Neural cell (in vitro differentiated cells): ENCODE data around the gene PODNL1. TPM values are rescaled to one million over a fixed set of nuclear protein-coding genes. Genes with fewer than 3 reads are reported as not detected.

ENCODE experiments used
- H2AFZ ChIP-seq: fragments of 200-600, 300-800 bp; sonication (generic), shearing (Covaris generic); 2 replicates; pipeline ENCODE4 v1.6.0; 2014; ENCODE audit warnings: low read depth, mild to moderate bottlenecking, antibody characterized with exemption, low read length, moderate library complexity
- H3F3A ChIP-seq: fragments of 200-600 bp; shearing (Covaris generic); 2 replicates; pipeline ENCODE4 v1.6.1; 2016; ENCODE audit warnings: mild to moderate bottlenecking, moderate library complexity, mixed read lengths, antibody characterized with exemption, low read length; ENCODE audit not compliant: insufficient read depth, poor library complexity, severe bottlenecking
- H3K27ac ChIP-seq: fragments of 200-600, 300-800 bp; sonication (generic), shearing (Covaris generic); 2 replicates; pipeline ENCODE4 v1.5.1; 2014; ENCODE audit warnings: mild to moderate bottlenecking, low read length, moderate library complexity
- H3K27me3 ChIP-seq: fragments of 300-800, 200-600 bp; sonication (generic), shearing (Covaris generic); 2 replicates; pipeline ENCODE4 v1.6.0; 2014; ENCODE audit warnings: mild to moderate bottlenecking, low read depth, low read length, moderate library complexity; ENCODE audit not compliant: insufficient read depth
- H3K36me3 ChIP-seq: fragments of 300-800, 200-600 bp; sonication (generic), shearing (Covaris generic); 2 replicates; pipeline ENCODE4 v1.5.1; 2014; ENCODE audit warnings: mild to moderate bottlenecking, antibody characterized with exemption, low read length, moderate library complexity; ENCODE audit not compliant: insufficient read depth
- H3K4me2 ChIP-seq: fragments of 300-800, 200-600 bp; sonication (generic), shearing (Covaris generic); 2 replicates; pipeline ENCODE4 v1.6.0; 2014; ENCODE audit warnings: mild to moderate bottlenecking, low read length
- H3K4me3 ChIP-seq: fragments of 300-800, 200-600 bp; sonication (generic), shearing (Covaris generic); 2 replicates; pipeline ENCODE4 v1.5.1; 2014; ENCODE audit warnings: mild to moderate bottlenecking, low read length, moderate library complexity
- H3K79me2 ChIP-seq: fragments of 200-600 bp; shearing (Covaris generic); replicated peaks from 2 replicates; pipeline ENCODE4 v1.6.0; 2014; ENCODE audit warnings: mild to moderate bottlenecking, low read length, moderate library complexity; ENCODE audit not compliant: insufficient read depth
- H3K9ac ChIP-seq: fragments of 300-800, 200-600 bp; sonication (generic), shearing (Covaris generic); 2 replicates; pipeline ENCODE4 v1.6.1; 2016; ENCODE audit warnings: mild to moderate bottlenecking, low read length, mixed read lengths
- H3K9me2 ChIP-seq: fragments of 200-600 bp; shearing (Covaris generic); 2 replicates; pipeline ENCODE4 v1.6.1; 2016; ENCODE audit warnings: mild to moderate bottlenecking, low read length, mixed read lengths; ENCODE audit not compliant: insufficient read depth
- H3K9me3 ChIP-seq: fragments of 200-600, 300-800 bp; sonication (generic), shearing (Covaris generic); 2 replicates; pipeline ENCODE4 v1.6.1; 2016; ENCODE audit warnings: mild to moderate bottlenecking, mixed run types, low read length, moderate library complexity, mixed read lengths
- H4K20me1 ChIP-seq: fragments of 200-600 bp; shearing (Covaris generic); 2 replicates; pipeline ENCODE4 v1.6.1; 2016; ENCODE audit warnings: mild to moderate bottlenecking, mixed run types; ENCODE audit not compliant: insufficient read depth
- CTCF ChIP-seq: fragments of 450-650 bp; IDR thresholded peaks from 2 replicates; pipeline ENCODE4 v1.5.1; 2014; ENCODE audit warnings: antibody characterized with exemption, mild to moderate bottlenecking, moderate library complexity; ENCODE audit not compliant: poor library complexity, severe bottlenecking
- EP300 ChIP-seq: fragments of 450-650 bp; conservative IDR thresholded peaks from 2 replicates; pipeline ENCODE4 v1.6.1; 2014; ENCODE audit warnings: antibody characterized with exemption, mild to moderate bottlenecking, moderate library complexity; ENCODE audit not compliant: poor library complexity, severe bottlenecking
- EZH2 ChIP-seq: fragments of 200-600, 300-800 bp; shearing (Covaris generic), sonication (generic); IDR thresholded peaks from 2 replicates; pipeline ENCODE4 v1.6.1; 2014; ENCODE audit warnings: antibody characterized with exemption, low read length, borderline replicate concordance, mild to moderate bottlenecking; ENCODE audit not compliant: insufficient read depth, poor library complexity, severe bottlenecking
- MXI1 ChIP-seq: fragments of 450-650 bp; conservative IDR thresholded peaks from 2 replicates; pipeline ENCODE4 v1.6.1; 2014; ENCODE audit warnings: antibody characterized with exemption, mild to moderate bottlenecking; ENCODE audit not compliant: poor library complexity, severe bottlenecking
- POLR2AphosphoS5 ChIP-seq: IDR thresholded peaks from 2 replicates; pipeline ENCODE4 v1.6.1; 2012
- RAD21 ChIP-seq: fragments of 450-650 bp; conservative IDR thresholded peaks from 2 replicates; pipeline ENCODE4 v1.6.1; 2014; ENCODE audit warnings: antibody characterized with exemption, mild to moderate bottlenecking, moderate library complexity
- REST ChIP-seq: IDR thresholded peaks from 2 replicates; pipeline ENCODE4 v1.6.1; 2012; ENCODE audit warnings: borderline replicate concordance
- SMC3 ChIP-seq: fragments of 450-650 bp; conservative IDR thresholded peaks from 2 replicates; pipeline ENCODE4 v1.6.1; 2014; ENCODE audit warnings: antibody characterized with exemption, mild to moderate bottlenecking, moderate library complexity; ENCODE audit not compliant: poor library complexity
- TAF1 ChIP-seq: IDR thresholded peaks from 2 replicates; pipeline ENCODE4 v1.6.1; 2012; ENCODE audit warnings: low read depth
- polyA plus RNA-seq: library from polyadenylated mRNA; depleted of rRNA; stranded (reverse); fragments of >200 nt; gene quantifications from 2 replicates; pipeline ENCODE4 v1.2.3, GENCODE V29; 2014

The PODNL1 gene
- polyA plus RNA-seq, 1 donor from 2014 or later: not detected

- no peak for TF ChIP-seq TAF1
- no peak for TF ChIP-seq POLR2AphosphoS5
- no peak for TF ChIP-seq RAD21
- TF ChIP-seq MXI1: no peak
- TF ChIP-seq REST: no peak
- TF ChIP-seq EP300: no peak
- no peak for TF ChIP-seq EZH2
- no peak for TF ChIP-seq CTCF
- H3F3A ChIP-seq: no peaks in the 10 kb centered on the region
- no peak overlapping the region for H3K9ac ChIP-seq
- H3K27ac ChIP-seq: no peak overlapping the region
- no peaks in the 10 kb centered on the region for H3K9me2 ChIP-seq
- H3K4me3 ChIP-seq: no peak overlapping the region
- no peaks in the 10 kb centered on the region for H3K27me3 ChIP-seq
- H3K9me3 ChIP-seq: no peaks in the 10 kb centered on the region
- no peak overlapping the region for H2AFZ ChIP-seq
- no peaks in the 10 kb centered on the region for H3K79me2 ChIP-seq
- no peaks in the 10 kb centered on the region for H4K20me1 ChIP-seq
- no peak overlapping the region for H3K4me2 ChIP-seq
- no peaks in the 10 kb centered on the region for H3K36me3 ChIP-seq
Observed at GRCh38 chr19:13887018-13887436, 51.2 kb downstream of the PODNL1 start.

GRCh38 chr19:13885826-13886365, 52.3 kb downstream of the PODNL1 start:
- no peak overlapping the region for H3K9ac ChIP-seq
- no peaks in the 10 kb centered on the region for H3K79me2 ChIP-seq
- no peaks in the 10 kb centered on the region for H3K9me2 ChIP-seq
- H3K36me3 ChIP-seq: no peaks in the 10 kb centered on the region
- no peak overlapping the region for H3K4me2 ChIP-seq
- no peak overlapping the region for H2AFZ ChIP-seq
- H3K4me3 ChIP-seq: no peak overlapping the region
- no peaks in the 10 kb centered on the region for H3K9me3 ChIP-seq
- no peaks in the 10 kb centered on the region for H4K20me1 ChIP-seq
- H3K27me3 ChIP-seq: no peaks in the 10 kb centered on the region
- no peak for TF ChIP-seq SMC3
- no peak for TF ChIP-seq REST
- no peak for TF ChIP-seq TAF1
- TF ChIP-seq MXI1: no peak
- TF ChIP-seq EZH2: no peak
- no peak for TF ChIP-seq RAD21
- TF ChIP-seq POLR2AphosphoS5: no peak
- no peak for TF ChIP-seq CTCF
- no peak for TF ChIP-seq EP300
- no peaks in the 10 kb centered on the region for H3F3A ChIP-seq
- H3K27ac ChIP-seq: no peak overlapping the region
